Suprapubic skin (tissue), 4 donors: ENCODE measurements around the gene ERF. TPM values are rescaled to one million over a fixed set of nuclear protein-coding genes. Genes with fewer than 3 reads are reported as not detected.

ENCODE experiments used
- DNase-seq, 2 donors: peaks; one replicate each; pipeline ENCODE4 v3.0.0-alpha.2; 2019; ENCODE audit warnings: low spot score in 2 of 2
- H3K27ac ChIP-seq: fragments of 200-600 bp; sonication (generic); one replicate; pipeline ENCODE4 v1.5.1; 2019
- H3K27me3 ChIP-seq: fragments of 200-600 bp; sonication (generic); one replicate; pipeline ENCODE4 v1.5.1; 2019
- H3K36me3 ChIP-seq: fragments of 200-600 bp; sonication (generic); one replicate; pipeline ENCODE4 v1.5.1; 2019
- H3K4me1 ChIP-seq: fragments of 200-600 bp; sonication (generic); one replicate; pipeline ENCODE4 v1.5.1; 2019
- H3K4me3 ChIP-seq: fragments of 200-600 bp; sonication (generic); one replicate; pipeline ENCODE4 v1.5.1; 2019; ENCODE audit warnings: mild to moderate bottlenecking
- H3K9me3 ChIP-seq: fragments of 200-600 bp; sonication (generic); one replicate; pipeline ENCODE4 v1.5.1; 2019
- EP300 ChIP-seq: sonication (generic); formaldehyde crosslinking; IDR thresholded peaks from one replicate; pipeline ENCODE4 v1.6.1; 2017; ENCODE audit warnings: antibody characterized with exemption
- POLR2A ChIP-seq, 2 donors: fragments of 450-650 bp; IDR thresholded peaks; one replicate each; pipeline ENCODE4 v1.6.1; 2017; ENCODE audit warnings: antibody characterized with exemption in 2 of 2, mild to moderate bottlenecking in 2 of 2, moderate library complexity in 2 of 2
- POLR2AphosphoS5 ChIP-seq, 3 donors: sonication (generic); formaldehyde crosslinking; IDR thresholded peaks; one replicate each; pipeline ENCODE4 v1.6.1; 2017; ENCODE audit warnings: antibody characterized with exemption in 3 of 3
- WGBS: methylation state at CpG from one replicate; pipeline ENCODE4 v1.1.5; 2018; 5-methylcytosine and 5-hydroxymethylcytosine counted together
- total RNA-seq, 4 donors: library from RNA; depleted of rRNA; stranded (reverse); fragments of >200 nt; gene quantifications; one replicate each; pipeline ENCODE4 v1.1.0, GENCODE V29; 2016
- TF ChIP-seq, protein P1 (sequence below), 2 donors: fragments of 200-600 bp in 1 of 2; fragments of 450-650 bp in 1 of 2; sonication (generic) in 1 of 2; IDR thresholded peaks; one replicate each; pipeline ENCODE4 v1.5.1; 2016 to 2019; ENCODE audit warnings: antibody characterized with exemption in 2 of 2, mild to moderate bottlenecking in 1 of 2, moderate library complexity in 1 of 2

The ERF gene
- total RNA-seq, 4 donors from 2014 or later, result 36.8 to 49.5 (median 45.8) TPM

DNA sequence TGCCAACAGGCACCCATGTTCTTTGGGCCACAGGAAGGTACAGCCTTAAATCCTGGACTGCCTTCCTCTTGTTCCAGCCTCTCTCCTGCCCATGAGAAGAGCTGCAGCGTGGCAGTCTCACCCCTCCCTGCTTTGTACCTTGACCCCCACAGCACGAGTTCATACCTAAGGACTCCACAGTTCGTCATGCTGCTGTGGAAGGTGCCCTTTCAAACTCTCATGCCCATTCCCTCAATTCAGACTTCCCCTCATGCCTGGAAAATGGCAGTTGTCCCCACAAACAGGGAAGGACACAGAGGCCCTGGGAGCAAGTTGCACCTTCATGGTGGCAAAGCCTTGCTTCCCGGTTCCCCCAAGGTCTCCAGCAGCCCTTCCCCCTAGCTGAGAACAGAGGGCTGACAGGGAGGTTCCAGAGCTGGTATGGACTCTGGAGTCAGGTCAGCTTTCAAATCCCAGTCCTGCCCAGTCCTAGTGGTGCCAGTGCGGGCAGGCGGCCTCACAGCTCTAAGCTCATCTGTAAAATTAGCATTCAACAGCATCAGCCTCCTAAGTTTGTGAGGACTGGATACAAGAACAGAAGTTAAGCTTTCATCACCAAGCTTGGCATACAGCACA is 21.1 kb downstream of the ERF start:
- no peak overlapping the region for H3K4me3 ChIP-seq
- 95% methylated on average over 6 of the region's 6 CpGs for WGBS
- TF ChIP-seq POLR2A (IDR thresholded peaks at IDR 0.05), result no peak
- TF ChIP-seq POLR2AphosphoS5 (IDR thresholded peaks at IDR 0.05), result no peak
- TF ChIP-seq, protein P1, sequence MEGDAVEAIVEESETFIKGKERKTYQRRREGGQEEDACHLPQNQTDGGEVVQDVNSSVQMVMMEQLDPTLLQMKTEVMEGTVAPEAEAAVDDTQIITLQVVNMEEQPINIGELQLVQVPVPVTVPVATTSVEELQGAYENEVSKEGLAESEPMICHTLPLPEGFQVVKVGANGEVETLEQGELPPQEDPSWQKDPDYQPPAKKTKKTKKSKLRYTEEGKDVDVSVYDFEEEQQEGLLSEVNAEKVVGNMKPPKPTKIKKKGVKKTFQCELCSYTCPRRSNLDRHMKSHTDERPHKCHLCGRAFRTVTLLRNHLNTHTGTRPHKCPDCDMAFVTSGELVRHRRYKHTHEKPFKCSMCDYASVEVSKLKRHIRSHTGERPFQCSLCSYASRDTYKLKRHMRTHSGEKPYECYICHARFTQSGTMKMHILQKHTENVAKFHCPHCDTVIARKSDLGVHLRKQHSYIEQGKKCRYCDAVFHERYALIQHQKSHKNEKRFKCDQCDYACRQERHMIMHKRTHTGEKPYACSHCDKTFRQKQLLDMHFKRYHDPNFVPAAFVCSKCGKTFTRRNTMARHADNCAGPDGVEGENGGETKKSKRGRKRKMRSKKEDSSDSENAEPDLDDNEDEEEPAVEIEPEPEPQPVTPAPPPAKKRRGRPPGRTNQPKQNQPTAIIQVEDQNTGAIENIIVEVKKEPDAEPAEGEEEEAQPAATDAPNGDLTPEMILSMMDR (IDR thresholded peaks at IDR 0.05), result no peak
- TF ChIP-seq EP300, result no peak
- no peak for DNase-seq
- no peaks in the 10 kb centered on the region for H3K27me3 ChIP-seq
- H3K9me3 ChIP-seq, result no peaks in the 10 kb centered on the region
- no peak overlapping the region for H3K27ac ChIP-seq
- H3K36me3 ChIP-seq, result peaks cover 87% of the 10 kb centered on the region
- no peaks in the 10 kb centered on the region for H3K4me1 ChIP-seq

DNA sequence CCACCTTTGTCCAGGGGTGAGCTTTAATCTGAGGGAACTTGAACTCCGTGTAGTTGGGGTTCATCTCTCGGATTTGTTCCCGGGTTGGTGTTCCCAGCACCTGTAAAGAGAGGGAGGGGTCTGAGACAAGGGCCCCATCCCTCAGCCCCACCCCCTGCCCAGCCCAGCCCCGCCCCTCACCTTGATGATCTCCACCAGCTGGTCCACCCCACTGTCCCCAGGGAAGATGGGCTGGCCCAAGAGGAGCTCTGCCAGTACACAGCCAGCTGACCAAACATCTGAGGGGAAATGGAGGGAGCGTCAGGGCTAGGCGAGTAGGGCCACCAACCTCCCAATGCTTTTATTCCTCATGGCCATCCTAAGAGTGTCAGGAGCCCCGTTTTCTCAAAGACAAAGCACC is 21.8 kb downstream of the ERF start:
- H3K27ac ChIP-seq, result no peak overlapping the region
- WGBS, result 72% methylated on average over 6 of the region's 7 CpGs
- peaks cover 94% of the 10 kb centered on the region for H3K36me3 ChIP-seq
- no peaks in the 10 kb centered on the region for H3K27me3 ChIP-seq
- no peaks in the 10 kb centered on the region for H3K9me3 ChIP-seq
- H3K4me3 ChIP-seq, result no peak overlapping the region
- no peak for TF ChIP-seq POLR2A (IDR thresholded peaks at IDR 0.05)
- TF ChIP-seq, protein P1 (IDR thresholded peaks at IDR 0.05), result no peak
- no peak for TF ChIP-seq EP300
- no peak for TF ChIP-seq POLR2AphosphoS5 (IDR thresholded peaks at IDR 0.05)
- no peaks in the 10 kb centered on the region for H3K4me1 ChIP-seq
- DNase-seq, result no peak

DNA sequence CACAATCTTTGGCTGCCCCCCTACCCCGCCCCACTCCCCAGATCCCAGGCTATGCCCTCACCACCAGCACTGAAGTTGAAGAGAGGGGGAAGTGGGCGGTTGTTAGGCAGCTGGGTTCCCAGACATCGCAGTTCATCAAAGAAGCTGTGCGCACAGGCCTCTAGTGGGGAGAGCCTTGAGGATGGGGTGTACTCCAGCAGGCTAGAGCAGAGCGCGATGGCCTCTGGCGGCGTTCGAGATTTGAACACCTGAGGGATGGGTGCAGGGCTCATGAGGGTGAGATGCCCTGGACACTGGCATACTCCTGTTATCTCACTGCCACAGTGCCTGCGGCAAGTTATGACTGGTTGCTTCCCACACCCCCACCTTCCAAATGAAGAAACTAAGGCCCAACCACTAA is 22.5 kb downstream of the ERF start:
- DNase-seq, result no peak
- H3K36me3 ChIP-seq, result peaks cover 99% of the 10 kb centered on the region
- 97% methylated on average over 10 of the region's 10 CpGs for WGBS
- no peak overlapping the region for H3K4me3 ChIP-seq
- no peak overlapping the region for H3K27ac ChIP-seq
- no peak for TF ChIP-seq EP300
- TF ChIP-seq, protein P1 (IDR thresholded peaks at IDR 0.05), result no peak
- no peak for TF ChIP-seq POLR2AphosphoS5 (IDR thresholded peaks at IDR 0.05)
- TF ChIP-seq POLR2A (IDR thresholded peaks at IDR 0.05), result no peak
- H3K27me3 ChIP-seq, result no peaks in the 10 kb centered on the region
- H3K4me1 ChIP-seq, result no peaks in the 10 kb centered on the region
- H3K9me3 ChIP-seq, result no peaks in the 10 kb centered on the region

DNA sequence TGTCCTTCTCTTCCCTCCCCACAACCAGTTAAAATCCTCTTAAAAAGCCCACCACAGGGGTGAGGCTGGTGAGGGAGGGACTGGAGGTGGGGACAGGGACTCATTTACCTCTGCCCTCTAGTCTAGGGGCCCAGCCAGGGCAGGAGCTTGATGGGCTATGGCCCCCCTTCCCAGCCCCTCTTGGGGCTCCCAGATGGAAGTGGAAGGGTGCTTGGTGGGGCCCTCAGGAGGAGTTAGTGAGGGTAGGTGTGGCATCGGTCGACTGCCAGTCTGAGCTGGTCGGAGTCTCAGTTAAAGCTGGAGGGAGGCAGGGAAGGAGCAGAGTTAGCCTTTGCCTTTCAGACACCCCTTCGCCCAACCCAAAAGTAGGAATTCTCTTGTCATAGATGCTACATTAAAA is 24.4 kb downstream of the ERF start:
- H3K9me3 ChIP-seq, result no peaks in the 10 kb centered on the region
- DNase-seq, result no peak
- H3K4me3 ChIP-seq, result no peak overlapping the region
- 73% methylated on average over 4 of the region's 4 CpGs for WGBS
- TF ChIP-seq POLR2A (IDR thresholded peaks at IDR 0.05), result no peak
- TF ChIP-seq EP300, result no peak
- no peak for TF ChIP-seq POLR2AphosphoS5 (IDR thresholded peaks at IDR 0.05)
- TF ChIP-seq, protein P1 (IDR thresholded peaks at IDR 0.05), result no peak
- peaks cover 100% of the 10 kb centered on the region for H3K36me3 ChIP-seq
- no peaks in the 10 kb centered on the region for H3K27me3 ChIP-seq
- no peaks in the 10 kb centered on the region for H3K4me1 ChIP-seq
- H3K27ac ChIP-seq, result no peak overlapping the region

- no peak overlapping the region for H3K4me3 ChIP-seq
- H3K36me3 ChIP-seq, result peaks cover 100% of the 10 kb centered on the region
- H3K27me3 ChIP-seq, result no peaks in the 10 kb centered on the region
- DNase-seq, result no peak
- H3K9me3 ChIP-seq, result no peaks in the 10 kb centered on the region
- no peak overlapping the region for H3K27ac ChIP-seq
- WGBS, result 30% methylated on average over 8 of the region's 8 CpGs
- TF ChIP-seq EP300 (no peak), POLR2A (IDR thresholded peaks at IDR 0.05) (no peak), POLR2AphosphoS5 (IDR thresholded peaks at IDR 0.05) (no peak)
- TF ChIP-seq, protein P1 (IDR thresholded peaks at IDR 0.05), result no peak
- H3K4me1 ChIP-seq, result no peaks in the 10 kb centered on the region
Measured at GRCh38 chr19:42229855-42230351, 25.0 kb downstream of the ERF start.
